ENCODE data around the gene CTNS.
A peak's percentile ranks its signal among the peaks of the same experiment; 100 is the strongest.

The CTNS gene

DNA sequence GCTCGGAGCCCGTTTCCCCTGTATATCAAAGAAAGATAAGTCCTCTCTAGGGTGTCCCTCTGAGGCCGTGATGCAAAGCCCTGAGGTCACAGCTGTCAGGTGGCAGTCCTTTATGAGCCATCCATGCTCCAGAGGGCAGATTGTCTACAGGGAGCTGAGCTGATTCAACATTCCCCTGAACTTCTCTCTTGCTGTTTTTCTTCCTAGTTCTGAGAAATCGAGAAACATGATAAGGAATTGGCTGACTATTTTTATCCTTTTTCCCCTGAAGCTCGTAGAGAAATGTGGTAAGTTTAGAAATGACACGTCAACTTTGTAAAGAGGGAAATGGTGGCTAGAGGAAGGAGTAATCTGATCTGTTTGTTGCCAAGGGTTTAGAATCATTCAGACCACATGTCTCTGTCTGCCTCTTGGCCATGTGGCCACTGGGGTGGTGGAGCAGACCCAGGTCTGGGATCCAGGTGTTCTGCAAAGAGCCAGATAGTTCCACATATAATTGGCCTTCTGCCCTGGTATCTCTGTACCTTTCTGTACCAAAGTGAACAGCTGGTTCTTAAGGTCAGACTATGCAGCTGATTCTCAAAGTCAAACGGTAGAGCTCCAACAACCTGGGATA lies 3.5 kb downstream of the CTNS start:
- TF ChIP-seq, protein P1, sequence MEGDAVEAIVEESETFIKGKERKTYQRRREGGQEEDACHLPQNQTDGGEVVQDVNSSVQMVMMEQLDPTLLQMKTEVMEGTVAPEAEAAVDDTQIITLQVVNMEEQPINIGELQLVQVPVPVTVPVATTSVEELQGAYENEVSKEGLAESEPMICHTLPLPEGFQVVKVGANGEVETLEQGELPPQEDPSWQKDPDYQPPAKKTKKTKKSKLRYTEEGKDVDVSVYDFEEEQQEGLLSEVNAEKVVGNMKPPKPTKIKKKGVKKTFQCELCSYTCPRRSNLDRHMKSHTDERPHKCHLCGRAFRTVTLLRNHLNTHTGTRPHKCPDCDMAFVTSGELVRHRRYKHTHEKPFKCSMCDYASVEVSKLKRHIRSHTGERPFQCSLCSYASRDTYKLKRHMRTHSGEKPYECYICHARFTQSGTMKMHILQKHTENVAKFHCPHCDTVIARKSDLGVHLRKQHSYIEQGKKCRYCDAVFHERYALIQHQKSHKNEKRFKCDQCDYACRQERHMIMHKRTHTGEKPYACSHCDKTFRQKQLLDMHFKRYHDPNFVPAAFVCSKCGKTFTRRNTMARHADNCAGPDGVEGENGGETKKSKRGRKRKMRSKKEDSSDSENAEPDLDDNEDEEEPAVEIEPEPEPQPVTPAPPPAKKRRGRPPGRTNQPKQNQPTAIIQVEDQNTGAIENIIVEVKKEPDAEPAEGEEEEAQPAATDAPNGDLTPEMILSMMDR (conservative IDR thresholded peaks at IDR 0.05) = no peak
- TF ChIP-seq ZFX (IDR thresholded peaks at IDR 0.05) = no peak
- no peak overlapping the region for H3K27ac ChIP-seq

DNA sequence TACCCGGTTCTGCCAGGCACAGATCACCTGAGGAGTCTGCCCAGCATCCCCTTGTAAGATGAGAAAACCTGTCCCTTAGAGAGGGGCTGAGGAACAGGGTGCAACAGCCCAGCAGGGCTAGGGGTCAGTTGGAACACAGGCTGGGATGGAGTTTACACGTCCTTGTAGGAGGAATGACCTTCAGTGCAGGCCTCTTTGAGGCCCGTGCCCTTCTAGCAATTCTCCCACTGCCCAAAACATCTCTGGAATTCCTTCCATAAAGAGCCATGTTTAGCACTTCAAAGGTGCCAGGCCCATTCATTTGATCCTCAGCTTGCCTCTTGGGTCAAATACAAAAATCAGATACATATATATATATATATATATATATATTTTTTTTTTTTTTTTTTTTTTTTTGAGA lies 4.5 kb downstream of the CTNS start:
- no peak for TF ChIP-seq ZFX (IDR thresholded peaks at IDR 0.05)
- TF ChIP-seq, protein P1 (conservative IDR thresholded peaks at IDR 0.05) = no peak
- H3K27ac ChIP-seq = no peak overlapping the region

DNA sequence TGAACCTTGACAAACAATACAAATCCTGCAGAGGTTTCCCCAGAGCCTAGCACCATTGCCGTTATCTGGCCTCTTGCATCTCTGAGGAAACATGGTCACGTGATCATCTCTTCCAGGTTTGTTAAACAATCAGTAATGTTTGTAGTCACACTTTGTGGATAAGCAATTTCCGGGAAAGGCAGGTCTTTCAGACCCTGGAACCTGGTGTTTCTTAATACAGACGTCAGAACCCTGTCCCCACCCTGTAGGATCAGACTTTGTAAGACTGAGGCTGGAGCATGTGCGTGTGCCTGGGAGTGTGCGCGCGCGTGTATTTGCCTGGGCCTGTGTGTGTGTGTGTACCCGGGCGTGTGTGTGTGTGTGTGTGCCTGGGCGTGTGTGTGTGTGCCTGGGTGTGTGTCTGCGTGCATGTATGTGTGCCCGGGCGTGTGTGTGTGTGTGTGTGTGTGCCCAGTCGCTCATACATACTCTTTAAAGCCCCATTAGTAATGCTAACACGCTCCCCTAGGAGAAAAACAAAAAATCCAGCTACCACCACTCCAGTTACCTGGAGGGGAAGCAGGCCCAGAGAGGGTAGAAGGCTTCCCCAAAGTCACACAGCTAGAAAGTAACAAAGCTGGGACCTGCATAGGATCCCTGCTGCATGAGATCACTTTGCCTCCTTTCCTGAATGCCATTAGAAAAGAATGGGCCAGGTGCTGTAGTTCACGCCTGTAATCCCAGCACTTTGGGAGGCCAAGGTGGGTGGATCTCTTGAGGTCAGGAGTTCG lies 5.3 kb downstream of the CTNS start:
- H3K27ac ChIP-seq = peak overlapping the region; percentile 46
- TF ChIP-seq, protein P1 (conservative IDR thresholded peaks at IDR 0.05) = no peak
- TF ChIP-seq ZFX (IDR thresholded peaks at IDR 0.05) = no peak

DNA sequence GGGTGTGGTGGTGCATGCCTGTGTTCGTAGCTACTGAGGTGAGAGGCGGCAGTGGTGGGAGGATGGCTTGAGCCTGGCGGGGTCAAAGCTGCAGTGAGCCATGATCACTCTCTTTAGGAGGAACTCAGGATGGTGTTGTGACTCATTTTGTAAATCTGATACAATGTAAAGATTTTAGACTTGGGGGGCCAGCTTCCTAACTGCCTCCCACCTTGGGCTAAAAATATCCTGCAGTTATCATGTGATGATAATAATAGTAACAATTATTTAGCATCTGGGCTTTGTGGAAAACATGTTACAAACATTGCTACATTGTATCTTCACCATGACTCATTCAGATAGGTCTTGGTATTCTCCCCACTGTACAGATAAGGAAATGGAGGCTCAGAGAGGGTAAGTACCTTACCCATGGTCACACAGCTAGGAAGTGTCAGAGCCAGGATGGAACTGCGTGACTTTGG lies 7.4 kb downstream of the CTNS start:
- TF ChIP-seq, protein P1 (conservative IDR thresholded peaks at IDR 0.05) = no peak
- no peak for TF ChIP-seq ZFX (IDR thresholded peaks at IDR 0.05)
- no peak overlapping the region for H3K27ac ChIP-seq

DNA sequence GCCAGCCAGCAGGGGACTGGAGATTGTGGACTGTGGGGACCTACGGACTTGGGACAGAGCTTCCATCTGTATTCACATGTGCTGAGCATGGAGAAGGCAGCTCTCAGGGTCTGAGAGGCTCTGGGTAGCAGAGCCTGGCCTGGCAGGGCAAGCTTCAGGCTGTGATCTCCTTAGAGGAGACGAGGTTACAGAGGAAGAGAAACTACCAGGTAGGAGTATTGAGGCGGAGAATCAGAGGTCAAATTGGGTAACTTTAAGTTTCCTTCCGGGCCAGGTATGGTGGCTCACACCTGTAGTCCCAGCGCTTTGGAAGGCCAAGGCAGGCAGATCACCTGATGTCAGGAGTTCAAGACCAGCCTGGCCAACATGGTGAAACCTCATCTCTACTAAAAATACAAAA lies 8.8 kb downstream of the CTNS start:
- H3K27ac ChIP-seq = no peak overlapping the region
- TF ChIP-seq, protein P1 (conservative IDR thresholded peaks at IDR 0.05) = no peak

DNA sequence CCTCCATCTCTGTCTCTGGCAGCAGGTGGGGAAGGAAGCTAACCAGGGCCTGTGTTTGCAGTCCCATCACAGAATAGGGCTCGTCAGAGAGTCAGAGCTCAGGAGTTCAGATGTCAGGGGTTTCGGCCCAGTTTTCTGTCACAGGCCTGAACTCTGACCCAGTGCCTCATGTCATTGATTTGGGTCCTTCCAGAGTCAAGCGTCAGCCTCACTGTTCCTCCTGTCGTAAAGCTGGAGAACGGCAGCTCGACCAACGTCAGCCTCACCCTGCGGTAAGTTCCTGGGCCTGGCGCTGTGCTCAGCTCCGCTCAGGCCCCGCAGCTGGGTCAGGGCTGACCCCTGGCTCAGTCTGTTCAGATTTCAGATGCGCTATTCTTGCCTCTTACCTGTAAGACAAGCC lies 10.7 kb downstream of the CTNS start:
- TF ChIP-seq, protein P1 (conservative IDR thresholded peaks at IDR 0.05) = no peak
- TF ChIP-seq ZFX (IDR thresholded peaks at IDR 0.05) = no peak
- H3K27ac ChIP-seq = no peak overlapping the region

DNA sequence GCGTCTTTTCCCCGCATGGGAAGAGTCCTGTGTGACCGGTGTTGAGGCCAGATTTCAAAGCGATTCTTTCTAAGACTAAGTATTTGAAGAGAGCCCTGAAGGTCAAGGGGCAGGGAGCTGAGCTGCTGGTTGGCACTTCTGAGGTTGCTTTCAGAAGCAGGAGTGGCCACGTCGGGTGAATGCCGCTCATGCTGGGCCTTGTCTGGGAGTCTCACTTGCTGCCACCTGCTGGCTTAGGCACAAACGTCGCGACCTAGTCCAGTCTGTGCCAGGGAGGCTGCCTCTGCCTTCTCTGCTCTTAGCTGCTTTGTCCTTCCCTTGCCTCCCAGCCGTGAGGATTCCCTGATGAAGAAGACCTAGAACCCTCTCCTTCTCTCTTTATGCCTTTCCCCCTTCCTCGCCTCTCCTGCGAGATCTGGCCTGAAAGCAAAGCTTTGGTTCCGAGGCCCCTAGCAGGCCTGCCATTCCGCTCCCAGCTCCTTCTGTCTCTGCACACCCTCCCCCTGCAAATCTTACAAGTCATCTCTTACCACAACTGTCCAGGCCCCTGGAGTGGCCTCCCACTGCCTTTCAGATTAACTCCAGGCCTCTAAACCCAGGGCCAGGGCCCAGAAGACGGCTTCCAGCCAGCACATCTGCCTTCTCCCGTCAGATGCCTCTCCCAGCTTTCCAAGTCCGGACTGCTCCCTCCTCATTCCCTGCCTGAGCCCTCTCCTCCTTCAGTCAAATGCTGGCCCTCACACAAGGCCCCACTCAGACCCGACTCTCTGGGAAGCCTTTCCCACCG lies 11.4 kb downstream of the CTNS start:
- H3K27ac ChIP-seq = no peak overlapping the region
- TF ChIP-seq, protein P1 (conservative IDR thresholded peaks at IDR 0.05) = no peak; the same call in 1 of the 2 replicates
- TF ChIP-seq ZFX (IDR thresholded peaks at IDR 0.05) = no peak
